GM21447 (cell line): Measurements from ENCODE around the gene MRPL43.

Source experiments
- ATAC-seq: cut with Tn5 transposase; IDR thresholded peaks from one replicate; pipeline ENCODE4 v1.9.1; 2021; ENCODE audit not compliant: unreplicated experiment

The MRPL43 gene

GRCh38 chr10:101020427-101021075 lies 33.3 kb upstream of the MRPL43 start:
- no peak for ATAC-seq

- no peak for ATAC-seq
Observed at GRCh38 chr10:101019440-101019703, 32.1 kb upstream of the MRPL43 start.

GRCh38 chr10:101018600-101019439 lies 31.5 kb upstream of the MRPL43 start:
- no peak for ATAC-seq

- ATAC-seq, result no peak
Observed at GRCh38 chr10:101018118-101018599, 30.9 kb upstream of the MRPL43 start.

- no peak for ATAC-seq
Observed at GRCh38 chr10:101016814-101017213, 29.5 kb upstream of the MRPL43 start.

GRCh38 chr10:101015582-101015973 lies 28.3 kb upstream of the MRPL43 start:
- ATAC-seq, result no peak

- no peak for ATAC-seq
Observed at GRCh38 chr10:101014966-101015581, 27.8 kb upstream of the MRPL43 start.

- ATAC-seq, result no peak
Observed at GRCh38 chr10:101014230-101014884, 27.1 kb upstream of the MRPL43 start.

- no peak for ATAC-seq
Observed at GRCh38 chr10:101013365-101013825, 26.1 kb upstream of the MRPL43 start.

- ATAC-seq, result peak; percentile 88
Observed at GRCh38 chr10:101012525-101013364, 25.4 kb upstream of the MRPL43 start.

- no peak for ATAC-seq
Observed at GRCh38 chr10:101011517-101012423, 24.5 kb upstream of the MRPL43 start.

GRCh38 chr10:101010329-101010728 lies 23.0 kb upstream of the MRPL43 start:
- no peak for ATAC-seq

- no peak for ATAC-seq
Observed at GRCh38 chr10:101008823-101009423, 21.6 kb upstream of the MRPL43 start.

- no peak for ATAC-seq
Observed at GRCh38 chr10:101007915-101008822, 20.9 kb upstream of the MRPL43 start.

GRCh38 chr10:101007099-101007711 lies 19.9 kb upstream of the MRPL43 start:
- no peak for ATAC-seq

- ATAC-seq, result no peak
Observed at GRCh38 chr10:101006593-101007098, 19.3 kb upstream of the MRPL43 start.

GRCh38 chr10:101005869-101006567 lies 18.7 kb upstream of the MRPL43 start:
- no peak for ATAC-seq
